GDM1 (cell line): ENCODE measurements around the gene TRIM15.
"Not testable (repeated sequence)": the region's sequence is repeated elsewhere in the genome, so short reads cannot be mapped to it uniquely, and the experiment has no call there.

ENCODE experiments used
- DNase-seq: peaks from one replicate; lab custom pipeline; 2025; lab: John Stamatoyannopoulos, UW

The TRIM15 gene

GRCh38 chr6:30198166-30199084, 35.1 kb downstream of the TRIM15 start:
- DNase-seq: no peak

GRCh38 chr6:30200551-30201281, 37.4 kb downstream of the TRIM15 start:
- peak; percentile 55 for DNase-seq

DNA sequence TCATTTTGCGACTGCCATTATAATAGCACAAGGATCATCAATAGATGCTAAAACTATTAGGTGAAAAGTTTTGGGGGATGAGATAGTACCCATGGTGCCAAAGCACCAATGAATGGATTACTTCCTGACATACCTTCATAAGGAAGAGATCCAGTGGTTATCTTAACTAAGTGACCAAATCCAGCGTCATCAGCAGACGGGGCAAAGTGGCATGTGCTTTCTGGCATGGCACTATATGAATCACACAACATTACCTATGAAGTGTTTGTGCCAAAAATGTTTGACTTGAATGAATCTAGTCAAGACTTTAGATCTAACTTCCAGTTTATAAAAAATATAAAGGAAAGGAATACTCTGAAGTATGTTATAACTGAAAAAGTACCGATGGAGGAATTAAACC, 39.0 kb downstream of the TRIM15 start:
- DNase-seq: no peak

DNA sequence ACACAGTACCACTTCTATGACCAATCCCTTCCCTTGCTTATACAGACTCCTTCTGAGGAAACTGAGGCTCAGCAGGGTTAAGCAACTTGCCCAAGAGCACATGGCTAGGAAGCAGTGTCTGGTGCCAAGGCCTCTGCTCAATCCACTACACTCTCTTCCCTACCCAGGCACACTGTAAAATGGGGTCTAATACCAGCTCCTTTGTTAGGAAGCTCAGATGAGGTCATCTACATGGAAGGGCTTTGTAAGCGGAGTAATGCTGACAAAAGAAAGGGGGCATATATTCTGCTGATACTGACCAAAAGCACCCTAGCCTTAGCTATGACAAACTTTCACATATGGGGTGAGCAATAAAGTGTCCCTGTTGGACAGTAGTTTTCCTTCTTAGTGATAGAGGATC, 40.8 kb downstream of the TRIM15 start:
- no peak for DNase-seq

- no peak for DNase-seq
These were observed 42.8 kb downstream of the TRIM15 start for GRCh38 chr6:30206152-30206551.

GRCh38 chr6:30206799-30207618, 43.7 kb downstream of the TRIM15 start:
- no peak for DNase-seq

GRCh38 chr6:30207619-30208295, 44.4 kb downstream of the TRIM15 start:
- no peak for DNase-seq

DNA sequence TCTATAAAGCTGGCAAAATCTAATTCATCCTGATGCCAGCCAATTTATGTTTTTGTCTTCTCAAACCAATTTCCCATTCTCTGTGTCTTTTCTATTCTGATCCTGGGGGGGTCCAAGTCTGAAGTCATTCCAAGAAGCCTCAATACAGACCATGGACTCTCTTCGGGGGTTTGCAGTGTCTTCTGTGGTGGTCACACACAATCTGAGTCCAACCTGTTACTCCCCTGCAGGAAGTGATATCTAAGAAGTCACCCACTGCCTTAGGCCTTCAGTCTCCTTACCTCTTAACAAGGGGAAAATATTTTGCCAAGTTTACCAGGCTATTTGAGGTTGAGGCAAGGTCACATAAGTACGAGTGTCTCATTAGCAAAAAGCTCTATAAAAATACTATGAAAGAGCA, 48.0 kb downstream of the TRIM15 start:
- DNase-seq: no peak

GRCh38 chr6:30211899-30212298, 48.6 kb downstream of the TRIM15 start:
- no peak for DNase-seq

DNA sequence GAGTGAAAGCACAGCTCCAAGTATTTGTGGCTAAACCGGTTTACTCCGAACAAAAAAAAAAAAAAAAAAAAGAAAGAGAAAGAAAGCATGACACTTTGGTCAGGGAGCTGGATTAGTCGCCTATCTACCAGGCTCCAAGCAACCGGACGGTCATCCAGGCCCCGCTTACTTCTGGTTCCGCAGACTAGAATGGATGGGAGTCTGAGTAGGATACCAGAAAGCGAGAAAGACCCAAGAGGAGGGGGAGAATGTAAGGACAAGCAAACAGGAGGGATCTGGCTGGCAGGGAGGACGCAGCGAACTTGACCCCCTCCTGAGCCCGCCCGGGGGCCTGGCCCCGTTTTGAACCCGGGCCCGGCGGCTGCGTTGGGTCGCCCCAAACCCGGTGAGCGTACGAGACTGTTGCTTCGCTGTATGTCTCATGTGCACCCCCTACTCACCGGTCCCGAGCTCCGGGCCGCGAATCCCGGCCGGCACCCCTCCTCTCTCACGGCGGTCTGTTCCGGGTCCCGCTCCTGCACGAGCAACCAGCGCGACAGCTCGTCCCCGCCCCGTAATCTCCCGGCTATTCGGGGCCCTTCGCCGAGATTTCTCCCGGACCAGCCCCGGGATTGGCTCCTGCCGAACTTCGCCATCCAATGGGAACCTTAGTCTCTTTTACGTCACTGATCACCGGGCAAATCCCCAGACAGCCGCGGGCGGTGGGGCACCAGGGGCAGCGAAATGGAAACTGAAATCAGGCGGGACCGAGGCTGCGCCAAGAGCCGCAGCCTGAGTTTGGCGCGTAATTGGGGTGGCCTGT, 49.7 kb downstream of the TRIM15 start, which contains the start of gene TRIM26:
Gene TRIM26 (minus strand): TSS at position 542 of the 802 bp plus-strand sequence. CDS start 14,303 bp downstream, outside the sequence.
- DNase-seq: peak; percentile 89

- no peak for DNase-seq
These were observed 50.3 kb downstream of the TRIM15 start for GRCh38 chr6:30213667-30213956.

DNA sequence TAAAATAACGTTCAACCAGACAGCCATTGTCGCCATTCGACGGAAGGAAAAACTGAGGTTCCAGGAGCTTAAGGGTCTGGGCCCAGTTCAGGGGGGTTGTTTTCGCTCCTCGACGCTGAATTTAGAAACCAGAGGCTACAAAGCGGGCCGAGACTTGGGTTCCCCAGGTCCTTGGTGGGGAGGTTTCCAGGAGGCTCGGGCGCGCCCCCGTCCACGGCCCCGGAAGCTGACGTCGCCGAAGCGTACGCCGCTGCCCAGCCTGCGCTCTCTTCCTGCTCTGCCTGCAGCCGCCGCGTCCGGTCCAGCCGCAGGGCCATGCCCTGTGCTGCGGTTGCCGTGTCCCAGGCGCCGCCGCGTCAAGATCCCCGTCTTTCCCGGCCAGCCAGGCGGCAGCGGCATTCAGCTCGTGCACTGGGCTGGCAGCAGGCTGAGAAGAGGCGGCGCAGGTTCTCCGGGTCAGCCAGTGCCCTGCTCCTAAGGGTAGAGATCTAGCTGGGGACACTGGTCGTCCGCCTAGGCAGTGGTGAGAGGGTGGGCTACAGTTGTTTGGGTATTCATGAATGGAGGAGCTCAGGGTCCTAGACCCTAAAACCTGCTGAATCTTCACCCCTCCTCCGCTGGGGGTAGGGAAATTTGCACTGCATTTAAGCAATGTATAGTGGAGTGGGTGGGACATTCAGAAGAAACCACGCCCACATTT, 50.8 kb downstream of the TRIM15 start:
- no peak for DNase-seq

GRCh38 chr6:30214657-30214982, 51.3 kb downstream of the TRIM15 start:
- no peak for DNase-seq

DNA sequence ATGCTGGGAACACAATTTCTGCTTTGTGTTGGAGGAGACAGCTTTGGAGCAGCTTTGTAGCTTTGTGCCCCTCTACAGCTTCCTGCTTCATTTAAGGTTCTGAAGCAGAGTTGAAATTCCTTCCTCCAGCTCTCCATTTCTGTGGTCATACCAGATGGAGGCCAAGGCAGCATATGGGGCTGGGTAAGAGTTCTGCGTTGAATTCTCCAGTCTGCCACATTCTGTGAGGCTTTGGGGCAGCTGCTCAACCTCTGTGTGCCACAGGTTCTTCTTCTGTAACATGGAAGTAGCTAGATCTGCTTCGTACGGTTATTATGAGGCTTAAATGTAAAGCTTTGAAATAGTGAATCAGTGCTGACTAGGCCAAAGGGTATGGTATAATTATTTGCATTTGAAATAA, 52.8 kb downstream of the TRIM15 start:
- DNase-seq: no peak

DNA sequence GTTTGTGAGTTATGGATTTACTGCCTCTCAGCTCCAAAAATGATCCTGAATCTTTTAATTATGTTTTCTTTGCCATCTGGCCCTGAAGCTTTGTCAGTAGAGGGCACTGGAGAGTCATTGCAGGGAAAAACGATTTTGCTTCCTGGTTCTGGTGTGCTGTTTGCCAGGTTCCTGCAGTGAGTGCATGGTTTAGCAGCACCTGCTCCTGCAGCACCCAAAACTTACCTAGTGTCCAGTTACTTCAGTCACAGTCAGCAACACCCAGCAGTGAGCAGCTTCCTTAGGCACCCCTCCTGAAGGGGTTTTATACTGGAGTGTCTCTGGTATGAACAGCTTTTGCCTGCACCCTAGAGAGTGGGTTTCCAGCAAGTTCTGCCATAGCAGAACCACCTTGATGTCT, 55.9 kb downstream of the TRIM15 start:
- DNase-seq: peak; percentile 10

GRCh38 chr6:30221395-30221794, 58.0 kb downstream of the TRIM15 start:
- not testable (repeated sequence) for DNase-seq

DNA sequence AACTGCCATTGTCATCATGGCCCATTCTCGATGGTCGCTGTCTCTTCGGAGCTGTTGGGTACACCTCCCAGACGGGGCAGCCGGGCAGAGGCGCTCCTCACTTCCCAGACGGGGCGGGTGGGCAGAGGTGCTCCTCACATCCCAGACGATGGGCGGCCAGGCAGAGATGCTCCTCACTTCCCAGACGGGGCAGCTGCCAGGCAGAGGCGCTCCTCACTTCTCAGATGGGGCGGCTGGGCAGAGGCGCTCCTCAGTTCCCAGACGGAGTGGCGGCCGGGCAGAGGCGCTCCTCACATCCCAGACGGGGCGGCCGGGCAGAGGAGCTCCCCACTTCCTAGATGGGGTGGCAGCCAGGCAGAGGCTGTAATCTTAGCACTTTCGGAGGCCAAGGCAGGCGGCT, 58.6 kb downstream of the TRIM15 start:
- DNase-seq: not testable (repeated sequence)
